ENCODE measurements around the gene PKHD1.

DNA sequence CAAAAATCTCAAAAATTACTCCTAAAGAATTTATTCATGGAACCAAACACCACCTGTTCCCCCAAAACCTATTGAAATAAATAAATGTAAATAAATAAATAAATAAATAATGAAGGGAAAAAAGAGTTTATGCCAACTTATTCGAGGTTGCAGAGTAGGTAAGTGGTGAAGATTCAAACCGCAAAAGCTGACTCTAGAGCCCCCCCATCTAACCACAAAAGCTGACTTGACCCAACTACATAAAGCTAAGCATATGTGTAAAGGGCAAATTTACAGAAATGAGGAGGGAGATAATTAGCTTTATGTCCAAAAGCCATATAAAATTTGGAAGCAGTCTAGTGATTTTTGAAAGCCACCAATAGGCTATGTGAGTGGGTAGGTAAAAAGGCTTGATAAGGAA is 486.9 kb downstream of the PKHD1 start:
- TF ChIP-seq EZH2 (IDR thresholded peaks at IDR 0.05; ENCODE audit: borderline replicate concordance, low read depth, low read length, poor library complexity, severe bottlenecking): no peak
- TF ChIP-seq, protein P1, sequence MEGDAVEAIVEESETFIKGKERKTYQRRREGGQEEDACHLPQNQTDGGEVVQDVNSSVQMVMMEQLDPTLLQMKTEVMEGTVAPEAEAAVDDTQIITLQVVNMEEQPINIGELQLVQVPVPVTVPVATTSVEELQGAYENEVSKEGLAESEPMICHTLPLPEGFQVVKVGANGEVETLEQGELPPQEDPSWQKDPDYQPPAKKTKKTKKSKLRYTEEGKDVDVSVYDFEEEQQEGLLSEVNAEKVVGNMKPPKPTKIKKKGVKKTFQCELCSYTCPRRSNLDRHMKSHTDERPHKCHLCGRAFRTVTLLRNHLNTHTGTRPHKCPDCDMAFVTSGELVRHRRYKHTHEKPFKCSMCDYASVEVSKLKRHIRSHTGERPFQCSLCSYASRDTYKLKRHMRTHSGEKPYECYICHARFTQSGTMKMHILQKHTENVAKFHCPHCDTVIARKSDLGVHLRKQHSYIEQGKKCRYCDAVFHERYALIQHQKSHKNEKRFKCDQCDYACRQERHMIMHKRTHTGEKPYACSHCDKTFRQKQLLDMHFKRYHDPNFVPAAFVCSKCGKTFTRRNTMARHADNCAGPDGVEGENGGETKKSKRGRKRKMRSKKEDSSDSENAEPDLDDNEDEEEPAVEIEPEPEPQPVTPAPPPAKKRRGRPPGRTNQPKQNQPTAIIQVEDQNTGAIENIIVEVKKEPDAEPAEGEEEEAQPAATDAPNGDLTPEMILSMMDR (conservative IDR thresholded peaks at IDR 0.05; ENCODE audit: low read depth, low read length): no peak
